Mesendoderm (in vitro differentiated cells): Measurements from ENCODE around the gene HSD17B11.

Source experiments
- DNase-seq: peaks from one replicate; pipeline ENCODE4 v3.0.0; 2013
- H2AK5ac ChIP-seq: 2 replicates; pipeline ENCODE4 v1.6.1; 2013; ENCODE audit warnings: low read length, inconsistent platforms
- H2BK120ac ChIP-seq: 2 replicates; pipeline ENCODE4 v1.6.1; 2013; ENCODE audit warnings: low read depth, mild to moderate bottlenecking, low read length, moderate library complexity, mixed read lengths
- H2BK15ac ChIP-seq: replicated peaks from 2 replicates; pipeline ENCODE4 v1.6.1; 2013; ENCODE audit warnings: low read depth, mild to moderate bottlenecking, moderate library complexity
- H2BK5ac ChIP-seq: 2 replicates; pipeline ENCODE4 v1.6.1; 2013; ENCODE audit warnings: low read length, inconsistent platforms
- H3K18ac ChIP-seq: 2 replicates; pipeline ENCODE4 v1.6.1; 2013; ENCODE audit warnings: mild to moderate bottlenecking, low read length, mixed read lengths
- H3K23ac ChIP-seq: one replicate; pipeline ENCODE4 v1.6.1; 2013; ENCODE audit warnings: low read length
- H3K27ac ChIP-seq: 2 replicates; pipeline ENCODE4 v1.5.1; 2013; ENCODE audit warnings: low read depth, mild to moderate bottlenecking, inconsistent platforms, low read length, moderate library complexity
- H3K27me3 ChIP-seq: 2 replicates; pipeline ENCODE4 v1.6.1; 2013; ENCODE audit warnings: low read length, control low read depth, mild to moderate bottlenecking, inconsistent platforms; ENCODE audit not compliant: insufficient read depth, poor library complexity
- H3K36me3 ChIP-seq: 2 replicates; pipeline ENCODE4 v1.6.1; 2013; ENCODE audit warnings: low read length, inconsistent platforms; ENCODE audit not compliant: control insufficient read depth, insufficient read depth
- H3K4ac ChIP-seq: one replicate; pipeline ENCODE4 v1.6.1; 2013; ENCODE audit warnings: low read depth, mild to moderate bottlenecking, low read length, moderate library complexity
- H3K4me1 ChIP-seq: 2 replicates; pipeline ENCODE4 v1.6.1; 2013; ENCODE audit warnings: low read depth, low read length, inconsistent platforms; ENCODE audit not compliant: control insufficient read depth
- H3K4me2 ChIP-seq: 2 replicates; pipeline ENCODE4 v1.6.1; 2013; ENCODE audit warnings: low read length
- H3K4me3 ChIP-seq: 2 replicates; pipeline ENCODE4 v1.5.1; 2013; ENCODE audit warnings: mild to moderate bottlenecking, low read length
- H3K56ac ChIP-seq: one replicate; pipeline ENCODE4 v1.6.1; 2013; ENCODE audit warnings: low read length
- H3K79me1 ChIP-seq: 2 replicates; pipeline ENCODE4 v1.6.1; 2013; ENCODE audit warnings: low read length, inconsistent platforms
- H3K79me2 ChIP-seq: 2 replicates; pipeline ENCODE4 v1.6.1; 2013; ENCODE audit warnings: mild to moderate bottlenecking, low read length; ENCODE audit not compliant: control insufficient read depth, insufficient read depth
- H3K9ac ChIP-seq: 2 replicates; pipeline ENCODE4 v1.6.1; 2013; ENCODE audit warnings: low read length, inconsistent platforms
- H4K5ac ChIP-seq: one replicate; pipeline ENCODE4 v1.6.1; 2013; ENCODE audit warnings: low read length
- H4K8ac ChIP-seq: one replicate; pipeline ENCODE4 v1.6.1; 2013; ENCODE audit warnings: low read depth, mild to moderate bottlenecking, control low read depth, low read length, moderate library complexity
- WGBS: extraction: QIAGEN DNeasy Blood & Tissue Kit; methylation state at CpG from one replicate; pipeline ENCODE4 v1.1.7; 2013; ENCODE audit warnings: low lambda C conversion rate, missing lambda C conversion rate; ENCODE audit not compliant: insufficient coverage; ENCODE audit errors: extremely low coverage; 5-methylcytosine and 5-hydroxymethylcytosine counted together

The HSD17B11 gene

DNA sequence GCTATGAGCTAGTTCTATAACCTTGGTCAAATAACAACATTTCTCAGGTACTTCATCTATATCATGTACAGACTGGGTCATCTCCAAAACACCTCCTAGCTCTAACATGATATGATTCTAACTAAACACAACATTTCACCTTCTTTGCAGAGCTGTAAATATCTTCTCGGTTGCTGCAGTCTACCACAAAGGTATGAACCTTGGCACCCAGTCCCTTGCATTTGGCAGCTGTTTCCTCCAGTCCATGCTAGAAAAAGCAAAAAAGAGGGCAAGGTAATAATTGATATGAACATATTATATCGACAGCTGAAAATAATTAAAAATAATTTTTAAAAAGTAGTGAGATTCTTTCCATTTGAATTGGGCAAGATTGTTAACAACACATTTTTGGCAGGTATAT is 8.9 kb downstream of the HSD17B11 start:
- H2BK5ac ChIP-seq: no peak overlapping the region
- H3K27me3 ChIP-seq: no peaks in the 10 kb centered on the region
- no peaks in the 10 kb centered on the region for H3K36me3 ChIP-seq
- H3K79me2 ChIP-seq: no peaks in the 10 kb centered on the region
- H2BK120ac ChIP-seq: no peak overlapping the region
- no peak overlapping the region for H3K23ac ChIP-seq
- no peak overlapping the region for H3K56ac ChIP-seq
- no peak overlapping the region for H2BK15ac ChIP-seq
- H3K4me3 ChIP-seq: no peak overlapping the region
- H4K8ac ChIP-seq: no peak overlapping the region
- H3K4ac ChIP-seq: no peak overlapping the region
- no peak overlapping the region for H3K4me2 ChIP-seq
- no peaks in the 10 kb centered on the region for H3K4me1 ChIP-seq
- no CpG with 5 or more reads among the region's 2 CpGs for WGBS
- H3K9ac ChIP-seq: no peak overlapping the region
- no peak overlapping the region for H3K27ac ChIP-seq
- no peak overlapping the region for H4K5ac ChIP-seq
- no peak overlapping the region for H2AK5ac ChIP-seq
- no peak for DNase-seq
- H3K18ac ChIP-seq: no peak overlapping the region
- H3K79me1 ChIP-seq: peaks cover 4% of the 10 kb centered on the region

DNA sequence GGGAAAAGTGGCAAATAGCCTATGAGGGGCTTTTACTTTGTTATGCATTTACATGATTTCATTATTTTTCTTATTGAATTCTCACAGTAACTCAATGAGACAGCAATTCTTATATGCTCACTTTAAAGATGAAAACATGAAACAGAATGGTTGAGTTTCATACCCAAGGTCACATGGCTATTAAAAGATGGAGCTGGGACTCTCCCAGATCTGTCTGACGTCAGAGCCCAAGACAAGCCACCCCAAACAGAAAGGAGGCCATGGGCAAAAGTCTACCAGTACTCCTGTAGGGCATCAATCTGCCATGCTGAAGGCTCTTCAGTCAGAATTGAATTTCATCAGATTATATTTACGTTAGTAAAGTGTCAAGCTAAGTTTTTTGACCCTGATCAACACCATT is 13.2 kb downstream of the HSD17B11 start:
- Histone ChIP-seq H3K4me2 (no peak overlapping the region), H3K27me3 (no peaks in the 10 kb centered on the region), H3K4me1 (no peaks in the 10 kb centered on the region), H3K36me3 (no peaks in the 10 kb centered on the region), H4K8ac (no peak overlapping the region), H3K23ac (no peak overlapping the region), H3K18ac (no peak overlapping the region), H2BK5ac (no peak overlapping the region), H2BK120ac (no peak overlapping the region), H2AK5ac (no peak overlapping the region), H3K27ac (no peak overlapping the region), H3K79me2 (no peaks in the 10 kb centered on the region), H2BK15ac (no peak overlapping the region), H3K4me3 (no peak overlapping the region), H4K5ac (no peak overlapping the region), H3K79me1 (no peaks in the 10 kb centered on the region), H3K4ac (no peak overlapping the region), H3K9ac (no peak overlapping the region), H3K56ac (no peak overlapping the region)
- DNase-seq: no peak
- WGBS: no CpG with 5 or more reads among the region's 2 CpGs

DNA sequence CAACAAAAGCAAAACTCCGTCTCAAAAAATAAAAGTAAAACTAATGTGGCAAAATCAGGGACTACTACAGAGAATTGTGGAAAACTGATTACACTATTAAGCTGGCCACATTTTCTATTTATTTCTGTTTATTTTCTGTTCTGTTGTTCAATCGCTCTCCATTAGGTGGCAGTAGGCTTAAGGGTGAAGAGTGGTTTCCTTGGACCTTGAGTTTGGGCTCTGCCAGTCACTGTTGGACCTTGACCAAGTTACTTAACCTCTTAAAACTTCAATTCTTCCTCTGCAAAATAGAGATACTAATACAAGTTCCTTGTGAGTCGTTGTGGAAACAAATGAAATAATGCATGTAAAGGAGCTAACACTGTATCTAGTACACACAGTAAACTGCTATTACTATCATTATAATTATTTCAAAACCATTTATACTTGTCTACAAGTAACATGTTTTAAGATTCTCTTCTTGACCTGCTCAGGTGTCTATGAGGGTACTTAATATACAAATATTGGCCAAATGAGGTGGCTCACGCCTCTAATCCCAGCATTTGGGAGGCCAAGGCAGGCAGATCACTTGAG is 15.2 kb downstream of the HSD17B11 start:
- Histone ChIP-seq H3K4ac (no peak overlapping the region), H4K8ac (no peak overlapping the region), H3K27me3 (no peaks in the 10 kb centered on the region), H3K18ac (no peak overlapping the region), H3K9ac (no peak overlapping the region), H3K79me1 (no peaks in the 10 kb centered on the region), H3K23ac (no peak overlapping the region), H2AK5ac (no peak overlapping the region), H3K56ac (no peak overlapping the region), H3K4me1 (no peaks in the 10 kb centered on the region), H3K4me3 (no peak overlapping the region), H2BK120ac (no peak overlapping the region), H2BK15ac (no peak overlapping the region), H4K5ac (no peak overlapping the region), H3K36me3 (no peaks in the 10 kb centered on the region), H2BK5ac (no peak overlapping the region), H3K4me2 (no peak overlapping the region), H3K27ac (no peak overlapping the region), H3K79me2 (no peaks in the 10 kb centered on the region)
- WGBS: no CpG with 5 or more reads among the region's 4 CpGs
- DNase-seq: peak; percentile 63

DNA sequence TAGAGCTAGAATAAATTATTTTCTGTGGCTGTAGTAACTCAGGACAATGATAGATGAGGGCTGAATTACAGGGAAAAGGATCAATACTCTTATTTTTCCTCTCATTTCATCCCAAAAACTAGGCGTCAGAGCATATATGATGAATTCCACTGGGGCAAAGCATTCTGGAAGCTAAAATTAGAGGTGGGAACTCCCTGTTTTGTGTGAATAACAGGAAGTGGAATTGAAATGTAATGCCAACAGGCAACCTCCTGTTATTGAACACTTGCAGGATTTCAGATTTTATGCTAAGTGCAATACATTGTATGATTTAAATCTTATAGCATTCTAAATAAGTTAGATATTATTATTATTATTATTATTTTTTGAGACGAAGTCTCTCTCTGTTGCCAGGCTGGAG is 20.9 kb downstream of the HSD17B11 start:
- Histone ChIP-seq H3K36me3 (no peaks in the 10 kb centered on the region), H2BK15ac (no peak overlapping the region)
- WGBS: no CpG with 5 or more reads among the region's 2 CpGs

DNA sequence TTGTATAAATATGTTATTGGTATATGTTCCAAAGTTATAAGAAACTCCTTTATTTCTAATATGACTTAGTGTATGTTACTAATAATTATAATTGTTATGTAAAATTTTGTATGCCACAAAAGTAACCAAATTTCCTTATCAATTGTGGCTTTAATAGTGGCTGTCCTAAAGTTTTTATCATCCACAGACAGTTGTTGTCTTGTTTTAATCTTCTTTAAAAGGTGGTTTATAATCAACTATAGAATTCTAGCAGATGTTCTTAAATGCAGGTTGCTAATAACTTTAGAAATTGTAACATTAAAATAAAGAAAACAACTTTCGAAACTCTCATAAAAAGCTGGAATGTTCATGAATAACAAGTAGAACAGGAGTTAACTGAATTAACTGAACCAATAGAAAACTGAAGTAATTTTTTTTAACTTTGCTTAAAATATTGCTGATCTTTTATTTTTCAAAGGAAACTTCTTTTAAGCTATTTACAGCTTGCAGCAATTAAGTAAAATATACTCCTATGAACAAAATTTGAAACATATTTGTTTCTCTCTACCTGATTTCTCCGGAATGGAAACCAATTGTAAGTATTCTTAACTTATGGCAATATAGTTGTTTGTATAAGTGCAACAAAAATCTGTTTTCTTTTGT is 24.3 kb downstream of the HSD17B11 start:
- Histone ChIP-seq H3K4ac (no peak overlapping the region), H3K56ac (no peak overlapping the region), H4K5ac (no peak overlapping the region), H3K4me3 (no peak overlapping the region), H2BK5ac (no peak overlapping the region), H3K36me3 (no peaks in the 10 kb centered on the region), H2AK5ac (no peak overlapping the region), H2BK15ac (no peak overlapping the region), H3K79me2 (no peaks in the 10 kb centered on the region), H3K27me3 (no peaks in the 10 kb centered on the region), H3K9ac (no peak overlapping the region), H3K4me2 (no peak overlapping the region), H3K18ac (no peak overlapping the region), H2BK120ac (no peak overlapping the region), H3K79me1 (no peaks in the 10 kb centered on the region), H3K27ac (no peak overlapping the region), H4K8ac (no peak overlapping the region), H3K23ac (no peak overlapping the region), H3K4me1 (no peaks in the 10 kb centered on the region)
- DNase-seq: no peak
- WGBS: no CpG with 5 or more reads among the region's 2 CpGs

More for the DNA sequence above, 20.9 kb downstream of the HSD17B11 start:
- no peak for DNase-seq
- Histone ChIP-seq H3K23ac (no peak overlapping the region), H3K9ac (no peak overlapping the region), H3K4me3 (no peak overlapping the region), H4K8ac (no peak overlapping the region), H3K4ac (no peak overlapping the region), H3K4me2 (no peak overlapping the region), H3K27ac (no peak overlapping the region), H3K18ac (no peak overlapping the region), H2AK5ac (no peak overlapping the region), H2BK5ac (no peak overlapping the region), H2BK120ac (no peak overlapping the region), H4K5ac (no peak overlapping the region), H3K27me3 (no peaks in the 10 kb centered on the region), H3K56ac (no peak overlapping the region), H3K79me1 (no peaks in the 10 kb centered on the region), H3K79me2 (no peaks in the 10 kb centered on the region), H3K4me1 (no peaks in the 10 kb centered on the region)

DNA sequence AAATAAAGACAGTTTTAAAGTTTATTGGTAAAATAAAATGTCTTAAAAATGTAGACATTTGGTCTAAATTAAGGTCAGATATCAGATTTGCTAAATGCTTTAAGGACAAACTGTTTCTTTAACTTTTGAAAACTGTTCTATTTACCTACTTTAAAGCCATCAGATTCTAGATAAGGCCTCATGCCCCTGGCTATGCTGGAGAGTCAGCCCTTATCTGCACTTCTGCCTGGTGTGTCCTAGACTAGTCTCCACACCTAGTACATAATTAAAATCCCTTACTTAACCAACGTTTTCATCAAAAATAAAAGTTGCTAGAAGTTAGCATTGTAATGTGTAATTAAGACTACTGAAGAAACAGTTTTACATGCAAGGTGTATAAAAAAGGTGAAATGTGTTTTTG is 25.6 kb downstream of the HSD17B11 start:
- H3K27me3 ChIP-seq: no peaks in the 10 kb centered on the region
- H3K56ac ChIP-seq: no peak overlapping the region
- H3K9ac ChIP-seq: no peak overlapping the region
- H3K4ac ChIP-seq: no peak overlapping the region
- no peak overlapping the region for H3K27ac ChIP-seq
- H3K79me1 ChIP-seq: no peaks in the 10 kb centered on the region
- no peak overlapping the region for H4K5ac ChIP-seq
- peak; percentile 31 for DNase-seq
- H2BK15ac ChIP-seq: no peak overlapping the region
- no peak overlapping the region for H3K4me2 ChIP-seq
- H2AK5ac ChIP-seq: no peak overlapping the region
- no peak overlapping the region for H3K4me3 ChIP-seq
- no peaks in the 10 kb centered on the region for H3K36me3 ChIP-seq
- H4K8ac ChIP-seq: no peak overlapping the region
- H3K23ac ChIP-seq: no peak overlapping the region
- no peak overlapping the region for H2BK5ac ChIP-seq
- no peaks in the 10 kb centered on the region for H3K4me1 ChIP-seq
- no peak overlapping the region for H3K18ac ChIP-seq
- H2BK120ac ChIP-seq: no peak overlapping the region
- H3K79me2 ChIP-seq: no peaks in the 10 kb centered on the region
- no CpG with 5 or more reads among the region's 1 CpG for WGBS
